ENCODE results near the gene IVNS1ABP.
"Not testable (repeated sequence)": the region's sequence is repeated elsewhere in the genome, so short reads cannot be mapped to it uniquely, and the experiment has no call there.

DNA sequence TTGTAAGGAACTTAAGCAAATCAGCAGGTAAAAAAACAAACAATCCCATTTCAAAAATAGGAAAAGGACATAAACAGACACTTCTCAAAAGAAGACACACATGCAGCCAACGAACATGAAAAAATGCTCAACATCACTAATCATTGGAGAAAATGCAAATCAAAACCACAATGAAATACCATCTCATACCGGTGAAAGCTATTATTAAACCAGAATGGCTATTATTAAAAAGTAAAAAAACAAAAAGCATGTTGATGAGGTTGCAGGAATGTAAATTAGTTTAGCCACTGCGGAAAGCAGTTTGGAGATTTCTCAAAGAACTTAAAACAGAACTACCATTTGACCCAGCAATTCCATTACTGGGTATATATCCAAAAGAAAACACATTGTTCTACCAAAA is 47.5 kb upstream of the IVNS1ABP start:
- TF ChIP-seq, protein P1, sequence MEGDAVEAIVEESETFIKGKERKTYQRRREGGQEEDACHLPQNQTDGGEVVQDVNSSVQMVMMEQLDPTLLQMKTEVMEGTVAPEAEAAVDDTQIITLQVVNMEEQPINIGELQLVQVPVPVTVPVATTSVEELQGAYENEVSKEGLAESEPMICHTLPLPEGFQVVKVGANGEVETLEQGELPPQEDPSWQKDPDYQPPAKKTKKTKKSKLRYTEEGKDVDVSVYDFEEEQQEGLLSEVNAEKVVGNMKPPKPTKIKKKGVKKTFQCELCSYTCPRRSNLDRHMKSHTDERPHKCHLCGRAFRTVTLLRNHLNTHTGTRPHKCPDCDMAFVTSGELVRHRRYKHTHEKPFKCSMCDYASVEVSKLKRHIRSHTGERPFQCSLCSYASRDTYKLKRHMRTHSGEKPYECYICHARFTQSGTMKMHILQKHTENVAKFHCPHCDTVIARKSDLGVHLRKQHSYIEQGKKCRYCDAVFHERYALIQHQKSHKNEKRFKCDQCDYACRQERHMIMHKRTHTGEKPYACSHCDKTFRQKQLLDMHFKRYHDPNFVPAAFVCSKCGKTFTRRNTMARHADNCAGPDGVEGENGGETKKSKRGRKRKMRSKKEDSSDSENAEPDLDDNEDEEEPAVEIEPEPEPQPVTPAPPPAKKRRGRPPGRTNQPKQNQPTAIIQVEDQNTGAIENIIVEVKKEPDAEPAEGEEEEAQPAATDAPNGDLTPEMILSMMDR (IDR thresholded peaks at IDR 0.05): not testable (repeated sequence)
- not testable (repeated sequence) for TF ChIP-seq POLR2A (IDR thresholded peaks at IDR 0.05)

Data from prostate gland (tissue), 2 donors.